WTC11 (cell line): ENCODE results near the gene DCTN2. TPM values are rescaled to one million over a fixed set of nuclear protein-coding genes. Genes with fewer than 3 reads are reported as not detected.
A peak's percentile ranks its signal among the peaks of the same experiment; 100 is the strongest.

ENCODE experiments used
- ATAC-seq: fragments of 200-7000 bp; cut with Tn5 transposase; 2 replicates; pipeline ENCODE4 v1.10.0; 2021; ENCODE audit warnings: mild to moderate bottlenecking, moderate library complexity
- CTCF ChIA-PET: fragments of 300-600 bp; sonication (Branson Sonifier 250); formaldehyde crosslinking; loops from one replicate; lab custom pipeline; 2021; ENCODE audit warnings: antibody characterized with exemption; lab: Charles Lee
- POLR2A ChIA-PET: fragments of 350-600 bp; sonication (Branson Sonifier 250); formaldehyde crosslinking; loops from one replicate; lab custom pipeline; 2021; ENCODE audit warnings: antibody characterized with exemption; lab: Charles Lee
- DNase-seq: peaks from one replicate; pipeline ENCODE4 v3.0.0; 2021; ENCODE audit warnings: low spot score
- H3K27ac Mint-ChIP-seq: 2 replicates; pipeline ENCODE4 v1.8.0; 2021; ENCODE audit warnings: mixed read lengths
- H3K27me3 Mint-ChIP-seq: 2 replicates; pipeline ENCODE4 v1.8.0; 2021; ENCODE audit warnings: low read depth, mild to moderate bottlenecking, moderate library complexity, mixed read lengths
- H3K36me3 Mint-ChIP-seq: 2 replicates; pipeline ENCODE4 v1.8.0; 2021; ENCODE audit warnings: mixed read lengths
- H3K4me1 Mint-ChIP-seq: 2 replicates; pipeline ENCODE4 v1.8.0; 2022; ENCODE audit warnings: mixed read lengths
- H3K4me3 Mint-ChIP-seq: 2 replicates; pipeline ENCODE4 v1.8.0; 2021; ENCODE audit warnings: mild to moderate bottlenecking, moderate library complexity, mixed read lengths
- H3K9me3 Mint-ChIP-seq: 2 replicates; pipeline ENCODE4 v1.8.0; 2021; ENCODE audit warnings: mixed read lengths
- CBFB ChIP-seq: sonication (generic); formaldehyde crosslinking; IDR thresholded peaks from 2 replicates; pipeline ENCODE4 v1.8.1; 2022; ENCODE audit warnings: mild to moderate bottlenecking, low read depth, missing genetic modification reagents
- FOXK1 ChIP-seq: sonication (generic); formaldehyde crosslinking; IDR thresholded peaks from 2 replicates; pipeline ENCODE4 v1.8.0; 2022; ENCODE audit warnings: mild to moderate bottlenecking, moderate library complexity, missing genetic modification reagents
- GRHL2 ChIP-seq: fragments of 250-450 bp; sonication (Bioruptor Pico); IDR thresholded peaks from 2 replicates; pipeline ENCODE4 v1.8.0; 2022; ENCODE audit warnings: mild to moderate bottlenecking, moderate library complexity; ENCODE audit not compliant: insufficient replicate concordance, severe bottlenecking
- JAZF1 ChIP-seq: fragments of 250-450 bp; sonication (Bioruptor Pico); IDR thresholded peaks from 2 replicates; pipeline ENCODE4 v1.9.0; 2021; ENCODE audit warnings: moderate library complexity, mild to moderate bottlenecking, inconsistent platforms
- JUN ChIP-seq: sonication (generic); formaldehyde crosslinking; IDR thresholded peaks from 2 replicates; pipeline ENCODE4 v1.8.0; 2023; ENCODE audit warnings: mild to moderate bottlenecking, missing genetic modification reagents
- NFATC4 ChIP-seq: fragments of 250-450 bp; sonication (Bioruptor Pico); IDR thresholded peaks from 2 replicates; pipeline ENCODE4 v1.9.0; 2021; ENCODE audit warnings: mild to moderate bottlenecking
- NFE2L1 ChIP-seq: sonication (generic); formaldehyde crosslinking; IDR thresholded peaks from 2 replicates; pipeline ENCODE4 v1.8.1; 2023; ENCODE audit warnings: missing genetic modification reagents
- NR2C2 ChIP-seq: sonication (generic); formaldehyde crosslinking; IDR thresholded peaks from 2 replicates; pipeline ENCODE4 v1.8.0; 2022; ENCODE audit warnings: mild to moderate bottlenecking, missing genetic modification reagents
- NR3C1 ChIP-seq: sonication (generic); formaldehyde crosslinking; conservative IDR thresholded peaks from 2 replicates; pipeline ENCODE4 v1.8.1; 2023; ENCODE audit warnings: low read depth, mild to moderate bottlenecking, missing genetic modification reagents
- RELA ChIP-seq: sonication (generic); formaldehyde crosslinking; IDR thresholded peaks from 2 replicates; pipeline ENCODE4 v1.8.1; 2022; ENCODE audit warnings: missing genetic modification reagents, mild to moderate bottlenecking, borderline replicate concordance
- SP1 ChIP-seq: sonication (generic); formaldehyde crosslinking; conservative IDR thresholded peaks from 2 replicates; pipeline ENCODE4 v1.8.1; 2022; ENCODE audit warnings: missing genetic modification reagents
- ZMAT4 ChIP-seq: fragments of 250-450 bp; sonication (Bioruptor Pico); IDR thresholded peaks from 2 replicates; pipeline ENCODE4 v1.9.0; 2021; ENCODE audit warnings: mild to moderate bottlenecking
- ZNF121 ChIP-seq: sonication (generic); formaldehyde crosslinking; IDR thresholded peaks from 2 replicates; pipeline ENCODE4 v1.8.0; 2023; ENCODE audit warnings: missing genetic modification reagents
- ZNF317 ChIP-seq: sonication (generic); formaldehyde crosslinking; IDR thresholded peaks from 2 replicates; pipeline ENCODE4 v1.8.1; 2023; ENCODE audit warnings: low read depth, mild to moderate bottlenecking, moderate library complexity, missing genetic modification reagents, borderline replicate concordance
- ZNF423 ChIP-seq: fragments of 250-450 bp; sonication (Bioruptor Pico); IDR thresholded peaks from 2 replicates; pipeline ENCODE4 v2.1.2; 2022; ENCODE audit warnings: mild to moderate bottlenecking, moderate library complexity
- ZNF425 ChIP-seq: fragments of 250-450 bp; sonication (Bioruptor Pico); conservative IDR thresholded peaks from 2 replicates; pipeline ENCODE4 v1.9.0; 2021; ENCODE audit warnings: mild to moderate bottlenecking
- ZNF671 ChIP-seq: fragments of 250-450 bp; sonication (Bioruptor Pico); IDR thresholded peaks from 2 replicates; pipeline ENCODE4 v1.8.0; 2021; ENCODE audit warnings: mild to moderate bottlenecking
- total RNA-seq: library from RNA; stranded (reverse); gene quantifications from 3 replicates; pipeline ENCODE4 v1.2.3, GENCODE V29; 2021
- TF ChIP-seq, protein P1 (sequence below): sonication (generic); formaldehyde crosslinking; IDR thresholded peaks from 2 replicates; pipeline ENCODE4 v1.8.0; 2022; ENCODE audit warnings: mild to moderate bottlenecking, missing genetic modification reagents
- TF ChIP-seq, protein P2 (sequence below): fragments of 200-600 bp; IDR thresholded peaks from 2 replicates; pipeline ENCODE4 v1.8.0; 2022; ENCODE audit warnings: antibody characterized with exemption
- TF ChIP-seq, protein P3 (sequence below): sonication (generic); formaldehyde crosslinking; IDR thresholded peaks from 2 replicates; pipeline ENCODE4 v1.8.1; 2022; ENCODE audit warnings: mild to moderate bottlenecking, missing genetic modification reagents, moderate library complexity, borderline replicate concordance

DCTN2 gene
- total RNA-seq, 1 experiment from 2014 or later, result 93.5 TPM

- TF ChIP-seq JAZF1 (no peak), SP1 (no peak), NFE2L1 (no peak), GRHL2 (CRISPR knock-in tag) (no peak), NR2C2 (CRISPR knock-in tag) (no peak), CBFB (CRISPR knock-in tag) (no peak), RELA (no peak), NFATC4 (CRISPR knock-in tag) (no peak), ZNF121 (CRISPR knock-in tag) (no peak), JUN (no peak), ZNF423 (CRISPR knock-in tag) (no peak), ZMAT4 (CRISPR knock-in tag) (no peak), ZNF317 (CRISPR knock-in tag) (no peak), ZNF425 (CRISPR knock-in tag) (no peak), ZNF671 (CRISPR knock-in tag) (no peak), FOXK1 (no peak), NR3C1 (CRISPR knock-in tag) (no peak)
- TF ChIP-seq, protein P1, sequence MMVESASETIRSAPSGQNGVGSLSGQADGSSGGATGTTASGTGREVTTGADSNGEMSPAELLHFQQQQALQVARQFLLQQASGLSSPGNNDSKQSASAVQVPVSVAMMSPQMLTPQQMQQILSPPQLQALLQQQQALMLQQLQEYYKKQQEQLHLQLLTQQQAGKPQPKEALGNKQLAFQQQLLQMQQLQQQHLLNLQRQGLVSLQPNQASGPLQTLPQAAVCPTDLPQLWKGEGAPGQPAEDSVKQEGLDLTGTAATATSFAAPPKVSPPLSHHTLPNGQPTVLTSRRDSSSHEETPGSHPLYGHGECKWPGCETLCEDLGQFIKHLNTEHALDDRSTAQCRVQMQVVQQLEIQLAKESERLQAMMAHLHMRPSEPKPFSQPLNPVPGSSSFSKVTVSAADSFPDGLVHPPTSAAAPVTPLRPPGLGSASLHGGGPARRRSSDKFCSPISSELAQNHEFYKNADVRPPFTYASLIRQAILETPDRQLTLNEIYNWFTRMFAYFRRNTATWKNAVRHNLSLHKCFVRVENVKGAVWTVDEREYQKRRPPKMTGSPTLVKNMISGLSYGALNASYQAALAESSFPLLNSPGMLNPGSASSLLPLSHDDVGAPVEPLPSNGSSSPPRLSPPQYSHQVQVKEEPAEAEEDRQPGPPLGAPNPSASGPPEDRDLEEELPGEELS (CRISPR knock-in tag), result no peak
- TF ChIP-seq, protein P2, sequence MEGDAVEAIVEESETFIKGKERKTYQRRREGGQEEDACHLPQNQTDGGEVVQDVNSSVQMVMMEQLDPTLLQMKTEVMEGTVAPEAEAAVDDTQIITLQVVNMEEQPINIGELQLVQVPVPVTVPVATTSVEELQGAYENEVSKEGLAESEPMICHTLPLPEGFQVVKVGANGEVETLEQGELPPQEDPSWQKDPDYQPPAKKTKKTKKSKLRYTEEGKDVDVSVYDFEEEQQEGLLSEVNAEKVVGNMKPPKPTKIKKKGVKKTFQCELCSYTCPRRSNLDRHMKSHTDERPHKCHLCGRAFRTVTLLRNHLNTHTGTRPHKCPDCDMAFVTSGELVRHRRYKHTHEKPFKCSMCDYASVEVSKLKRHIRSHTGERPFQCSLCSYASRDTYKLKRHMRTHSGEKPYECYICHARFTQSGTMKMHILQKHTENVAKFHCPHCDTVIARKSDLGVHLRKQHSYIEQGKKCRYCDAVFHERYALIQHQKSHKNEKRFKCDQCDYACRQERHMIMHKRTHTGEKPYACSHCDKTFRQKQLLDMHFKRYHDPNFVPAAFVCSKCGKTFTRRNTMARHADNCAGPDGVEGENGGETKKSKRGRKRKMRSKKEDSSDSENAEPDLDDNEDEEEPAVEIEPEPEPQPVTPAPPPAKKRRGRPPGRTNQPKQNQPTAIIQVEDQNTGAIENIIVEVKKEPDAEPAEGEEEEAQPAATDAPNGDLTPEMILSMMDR, result no peak
- TF ChIP-seq, protein P3, sequence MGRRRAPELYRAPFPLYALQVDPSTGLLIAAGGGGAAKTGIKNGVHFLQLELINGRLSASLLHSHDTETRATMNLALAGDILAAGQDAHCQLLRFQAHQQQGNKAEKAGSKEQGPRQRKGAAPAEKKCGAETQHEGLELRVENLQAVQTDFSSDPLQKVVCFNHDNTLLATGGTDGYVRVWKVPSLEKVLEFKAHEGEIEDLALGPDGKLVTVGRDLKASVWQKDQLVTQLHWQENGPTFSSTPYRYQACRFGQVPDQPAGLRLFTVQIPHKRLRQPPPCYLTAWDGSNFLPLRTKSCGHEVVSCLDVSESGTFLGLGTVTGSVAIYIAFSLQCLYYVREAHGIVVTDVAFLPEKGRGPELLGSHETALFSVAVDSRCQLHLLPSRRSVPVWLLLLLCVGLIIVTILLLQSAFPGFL, result no peak
- no peak for ATAC-seq
- POLR2A ChIA-PET, result interaction anchor here (0.5 to 1.5 kb wide), 3 partner anchors 12 to 34 kb away, joined by 3 to 4 read pairs (median 4); partner anchors contain the start of gene INHBE
- Mint-ChIP-seq H3K4me3 (peak overlapping the region; percentile 99), H3K27me3 (no peaks in the 10 kb centered on the region; the same call in 1 of the 2 replicates), H3K9me3 (peaks cover 6% of the 10 kb centered on the region), H3K4me1 (peaks cover 8% of the 10 kb centered on the region), H3K27ac (peak overlapping the region; percentile 93), H3K36me3 (peaks cover 54% of the 10 kb centered on the region)
- no peak for DNase-seq
- CTCF ChIA-PET, result interaction anchor here (0.7 kb wide), 1 partner anchor 13 kb away, joined by 4 read pairs; no protein-coding TSS in a partner anchor
Observed at GRCh38 chr12:57489157-57489641, 57.8 kb downstream of the DCTN2 start.
